IPS DF 19.7 (cell line): ENCODE measurements around the gene PGR.
"Not testable (repeated sequence)": the region's sequence is repeated elsewhere in the genome, so short reads cannot be mapped to it uniquely, and the experiment has no call there.

Experiments
- DNase-seq: peaks from one replicate; pipeline ENCODE4 v3.0.0-alpha.2; 2013; ENCODE audit warnings: low read depth, low spot score

PGR gene

DNA sequence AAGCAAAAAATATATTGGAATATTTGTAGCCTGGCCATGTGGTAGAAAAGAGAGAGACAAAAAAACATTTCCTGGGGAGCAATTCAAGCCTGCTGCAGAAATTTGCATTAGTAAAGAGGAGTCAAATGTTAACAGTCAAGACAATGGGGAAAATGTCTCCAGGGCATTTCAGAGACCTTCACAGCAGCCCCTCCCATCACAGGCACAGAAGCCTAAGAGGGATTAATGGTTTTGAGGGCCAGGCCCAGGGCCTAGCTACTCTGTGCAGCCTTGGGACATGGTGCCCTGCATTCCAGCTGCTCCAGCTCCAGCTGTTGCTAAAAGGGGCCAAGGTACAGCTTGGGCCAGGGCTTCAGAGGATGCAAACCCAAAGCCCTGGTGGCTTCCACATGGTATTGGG lies 46.8 kb downstream of the PGR start:
- DNase-seq: peak; percentile 30

GRCh38 chr11:101063706-101064105 lies 65.9 kb downstream of the PGR start:
- DNase-seq: no peak

GRCh38 chr11:101061606-101062005 lies 68.0 kb downstream of the PGR start:
- no peak for DNase-seq

GRCh38 chr11:101059331-101059730 lies 70.3 kb downstream of the PGR start:
- no peak for DNase-seq

GRCh38 chr11:101053492-101053891 lies 76.1 kb downstream of the PGR start:
- DNase-seq: no peak

- no peak for DNase-seq
Measured at GRCh38 chr11:101051677-101052076, 77.9 kb downstream of the PGR start.

- DNase-seq: no peak
Measured at GRCh38 chr11:101049813-101050212, 79.8 kb downstream of the PGR start.

GRCh38 chr11:101049123-101049522 lies 80.5 kb downstream of the PGR start:
- no peak for DNase-seq

DNA sequence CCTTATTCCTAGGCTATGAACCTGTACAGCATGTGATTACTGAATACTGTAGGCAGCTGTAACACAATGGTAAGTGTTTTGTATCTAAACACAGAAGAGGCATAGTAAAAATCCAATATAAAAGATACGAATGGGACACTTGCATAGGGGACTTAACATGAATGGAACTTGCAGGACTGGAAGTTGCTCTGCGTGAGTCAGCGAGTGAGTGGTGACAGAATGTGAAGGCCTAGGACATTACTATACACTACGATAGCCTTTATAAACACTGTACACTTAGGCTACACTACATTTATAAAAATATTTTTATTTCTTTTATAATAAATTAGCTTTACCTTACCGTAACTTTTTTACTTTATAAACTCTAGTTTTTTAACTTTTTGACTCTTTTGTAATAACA lies 81.1 kb downstream of the PGR start:
- no peak for DNase-seq

GRCh38 chr11:101046947-101047346 lies 82.7 kb downstream of the PGR start:
- DNase-seq: no peak

GRCh38 chr11:101045415-101045814 lies 84.2 kb downstream of the PGR start:
- no peak for DNase-seq

DNA sequence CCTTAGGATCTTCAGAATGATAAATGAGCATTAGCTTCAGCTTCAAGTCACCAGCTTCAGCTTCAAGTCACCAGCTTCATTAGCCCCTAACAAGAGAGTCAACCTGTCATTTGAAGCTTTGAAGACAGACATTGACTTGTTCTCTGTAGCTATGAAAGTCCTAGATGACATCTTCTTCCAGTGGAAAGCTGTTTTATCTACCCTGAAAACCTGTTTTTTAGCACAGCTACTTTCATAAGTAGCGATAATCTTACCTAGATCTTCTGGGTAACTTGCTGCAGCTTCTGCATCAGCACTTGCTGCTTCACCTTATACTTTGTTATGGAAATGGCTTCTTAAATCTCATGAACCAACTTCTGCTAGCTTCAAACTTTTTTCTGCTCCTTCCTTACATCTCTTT lies 85.7 kb downstream of the PGR start:
- no peak for DNase-seq

DNA sequence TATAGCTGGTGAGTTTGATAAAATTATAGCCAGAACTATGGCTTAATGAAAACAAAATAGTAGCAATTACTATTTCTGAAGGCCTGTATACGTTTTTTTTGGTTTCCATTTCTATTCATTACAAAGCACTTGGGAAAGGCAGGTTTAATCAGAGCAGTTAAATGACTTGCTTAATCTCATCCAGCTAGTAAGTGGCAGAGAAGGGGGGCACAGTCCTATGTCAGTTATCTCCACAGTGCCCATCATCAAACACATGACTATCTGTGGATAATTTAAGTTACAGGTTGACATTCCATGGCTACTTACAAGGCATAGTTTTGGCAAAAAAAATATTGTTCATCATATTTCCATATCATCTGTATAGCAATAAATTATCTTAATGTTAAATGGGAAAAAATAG lies 93.7 kb downstream of the PGR start:
- DNase-seq: no peak

DNA sequence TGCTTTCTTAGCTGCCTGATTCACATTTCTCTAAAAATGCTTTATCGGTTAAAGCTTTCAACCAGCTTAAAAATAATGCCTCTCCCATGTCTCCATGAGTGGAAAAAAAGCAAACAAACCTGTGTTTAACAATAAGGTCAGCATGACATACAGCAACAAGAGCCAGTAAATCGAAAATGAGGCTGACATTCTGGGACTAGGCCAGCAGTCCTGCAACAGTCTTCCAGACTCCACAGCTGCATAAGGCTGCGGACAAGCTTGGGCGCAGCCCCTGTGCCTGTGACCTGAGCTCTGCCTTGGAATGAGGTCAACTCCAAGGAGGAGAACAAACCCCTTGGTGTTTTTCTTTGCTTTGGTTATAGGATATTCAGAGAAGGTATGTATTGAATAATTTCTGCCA lies 95.5 kb downstream of the PGR start:
- DNase-seq: no peak

GRCh38 chr11:101032991-101033390 lies 96.6 kb downstream of the PGR start:
- DNase-seq: no peak

GRCh38 chr11:101031713-101032112 lies 97.9 kb downstream of the PGR start:
- DNase-seq: no peak

- no peak for DNase-seq
Measured at GRCh38 chr11:101030692-101031091, 98.9 kb downstream of the PGR start.

DNA sequence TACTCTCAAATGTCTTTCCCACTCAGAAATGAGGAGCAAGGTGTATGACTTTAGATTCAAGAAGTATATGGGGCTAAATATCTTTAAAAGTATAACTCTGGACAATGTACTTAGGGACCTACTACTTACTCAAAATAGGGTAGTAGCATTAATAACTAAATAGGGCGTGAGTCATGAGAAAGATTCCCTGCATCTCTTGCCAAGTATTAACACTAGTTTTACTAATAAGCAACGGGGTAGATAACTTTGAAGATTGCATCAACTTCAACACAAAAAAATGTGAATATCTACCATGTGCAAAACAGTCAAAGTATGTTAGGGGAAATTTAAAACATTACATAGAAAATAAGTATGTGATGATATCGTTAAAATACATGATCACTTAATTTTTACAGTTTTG lies 99.6 kb downstream of the PGR start:
- no peak for DNase-seq

- DNase-seq: no peak
Measured at GRCh38 chr11:101028644-101029043, 101.0 kb downstream of the PGR start.

GRCh38 chr11:101022256-101022655 lies 107.4 kb downstream of the PGR start:
- DNase-seq: no peak

DNA sequence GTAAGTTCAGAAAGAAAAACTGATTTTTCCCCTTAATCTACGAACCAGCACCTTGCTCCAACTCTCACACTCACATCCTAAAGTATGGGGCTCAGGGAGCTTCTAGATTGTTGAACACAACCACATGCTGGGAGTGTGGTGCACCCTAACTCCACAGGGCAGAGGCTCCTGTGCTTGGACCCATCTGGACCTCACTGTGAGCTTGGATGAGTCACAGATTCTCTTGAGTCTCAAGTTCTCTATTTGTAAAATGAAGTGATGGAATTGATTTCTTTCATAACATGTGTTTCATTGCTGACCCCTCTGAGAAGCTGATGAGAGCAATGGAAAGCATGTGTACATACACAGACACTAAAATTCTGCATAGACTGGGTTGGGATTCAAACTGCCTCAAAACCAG lies 109.7 kb downstream of the PGR start:
- no peak for DNase-seq

- DNase-seq: no peak
Measured at GRCh38 chr11:101014600-101015285, 114.9 kb downstream of the PGR start.

DNA sequence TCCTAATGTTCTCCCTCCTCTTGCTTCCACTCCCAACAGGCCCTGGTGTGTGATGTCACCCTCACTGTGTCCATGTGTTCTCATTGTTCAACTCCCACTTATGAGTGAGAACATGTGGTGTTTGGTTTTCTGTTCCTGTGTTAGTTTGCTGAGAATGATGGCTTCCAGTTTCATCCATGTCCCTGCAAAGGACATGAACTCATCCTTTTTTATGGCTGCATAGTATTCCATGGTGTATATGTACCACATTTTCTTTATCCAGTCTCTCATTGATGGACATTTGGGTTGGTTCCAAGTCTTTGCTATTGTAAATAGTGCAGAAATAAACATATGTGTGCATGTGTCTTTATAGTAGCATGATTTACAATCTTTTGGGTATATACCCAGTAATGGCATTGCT lies 115.9 kb downstream of the PGR start:
- not testable (repeated sequence) for DNase-seq

DNA sequence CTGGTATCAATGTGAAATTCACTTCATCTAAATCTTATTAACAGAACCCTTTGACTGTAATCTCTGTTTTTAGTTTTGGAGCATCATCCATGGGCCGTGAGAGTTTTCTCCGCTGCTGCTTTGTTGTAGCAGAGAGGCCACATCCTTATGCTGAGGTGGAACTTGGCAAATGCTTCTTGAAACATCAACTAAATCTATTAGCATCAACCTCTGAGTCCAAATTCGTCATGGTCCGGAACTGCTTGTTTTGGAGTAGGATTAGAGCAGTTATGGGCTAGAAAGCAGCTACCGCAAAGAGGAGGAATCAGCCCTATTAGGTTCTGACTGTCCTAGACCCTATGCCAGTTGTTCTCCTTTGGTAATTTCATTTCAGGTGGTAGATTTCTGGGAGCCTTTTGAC lies 117.7 kb downstream of the PGR start:
- DNase-seq: no peak
